HuH-7 (cell line): ENCODE measurements around the gene TFF2.

Experiments
- DNase-seq: peaks from one replicate; pipeline ENCODE4 v3.0.0; 2011; ENCODE audit warnings: low spot score

Gene TFF2

GRCh38 chr21:42384156-42384945 lies 33.6 kb upstream of the TFF2 start:
- no peak for DNase-seq

GRCh38 chr21:42383331-42383730 lies 32.5 kb upstream of the TFF2 start:
- DNase-seq = no peak

GRCh38 chr21:42382915-42383314 lies 32.1 kb upstream of the TFF2 start:
- DNase-seq = no peak

GRCh38 chr21:42381347-42381984 lies 30.7 kb upstream of the TFF2 start:
- DNase-seq = peak; percentile 73

- DNase-seq = no peak
These were observed 28.8 kb upstream of the TFF2 start for GRCh38 chr21:42379426-42380215.

GRCh38 chr21:42378418-42378817 lies 27.6 kb upstream of the TFF2 start:
- DNase-seq = no peak

- no peak for DNase-seq
These were observed 27.2 kb upstream of the TFF2 start for GRCh38 chr21:42377951-42378340.

- DNase-seq = no peak
These were observed 26.6 kb upstream of the TFF2 start for GRCh38 chr21:42377211-42377950.

- DNase-seq = no peak
These were observed 25.7 kb upstream of the TFF2 start for GRCh38 chr21:42376338-42376982.

GRCh38 chr21:42375966-42376337 lies 25.2 kb upstream of the TFF2 start:
- no peak for DNase-seq

GRCh38 chr21:42375506-42375905 lies 24.7 kb upstream of the TFF2 start:
- no peak for DNase-seq

- no peak for DNase-seq
These were observed 24.2 kb upstream of the TFF2 start for GRCh38 chr21:42374864-42375499.

GRCh38 chr21:42374457-42374856 lies 23.7 kb upstream of the TFF2 start:
- no peak for DNase-seq

GRCh38 chr21:42373908-42374455 lies 23.2 kb upstream of the TFF2 start:
- DNase-seq = no peak

- no peak for DNase-seq
These were observed 22.6 kb upstream of the TFF2 start for GRCh38 chr21:42373196-42373907.

GRCh38 chr21:42370894-42371654 lies 20.3 kb upstream of the TFF2 start:
- DNase-seq = no peak

GRCh38 chr21:42369821-42370220 lies 19.0 kb upstream of the TFF2 start:
- DNase-seq = no peak

GRCh38 chr21:42367367-42368165 lies 16.8 kb upstream of the TFF2 start:
- DNase-seq = no peak
